Measurements from ENCODE around the gene PPFIA4.
"Not testable (repeated sequence)": the region's sequence is repeated elsewhere in the genome, so short reads cannot be mapped to it uniquely, and the experiment has no call there.

The PPFIA4 gene

DNA sequence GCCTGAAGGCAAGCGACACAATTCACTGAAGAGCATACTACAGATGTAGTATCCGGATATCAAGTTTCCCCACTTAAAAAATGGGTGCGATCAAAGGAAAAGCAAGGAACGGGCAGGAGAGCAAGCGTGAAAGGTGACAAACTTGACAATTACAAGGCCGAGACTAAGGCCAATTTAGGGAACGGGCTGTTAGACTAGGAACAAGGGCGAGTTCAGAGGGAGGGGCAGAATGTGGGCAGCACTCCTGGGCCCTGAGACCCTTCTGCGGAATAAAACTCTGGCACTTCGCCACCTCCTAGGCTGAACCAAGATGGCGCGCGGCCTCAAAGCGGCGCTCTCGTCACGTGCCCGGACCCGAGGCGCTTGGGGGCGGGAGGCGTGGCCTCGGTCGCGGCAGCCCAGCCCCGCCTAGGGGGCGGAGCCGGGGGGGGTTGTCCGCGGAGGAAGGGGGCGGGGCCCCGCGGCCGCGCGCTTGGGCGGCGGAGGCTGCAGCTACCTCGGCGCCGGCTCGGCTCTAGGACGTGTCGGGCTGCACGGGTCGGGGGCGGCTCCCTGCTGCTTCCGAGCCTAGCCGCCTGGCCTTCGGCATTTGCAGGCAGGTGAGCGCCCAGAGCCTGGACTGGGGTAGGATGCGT, at the start of gene PPFIA4:
TSS of gene PPFIA4 (plus strand) at position 461 of the 635 bp plus-strand sequence. CDS start 12,518 bp downstream, outside the sequence.
- Histone ChIP-seq H3K27me3 (ENCODE audit: control insufficient read depth, insufficient read depth, low read length) (peaks cover 21% of the 10 kb centered on the region), H3K36me3 (ENCODE audit: control insufficient read depth, insufficient read depth, low read length) (no peaks in the 10 kb centered on the region), H3K9me3 (ENCODE audit: control insufficient read depth, low read length) (no peaks in the 10 kb centered on the region), H3K4me3 (ENCODE audit: low read length) (peak within 1 kb of the TSS; percentile 53), H3K4me1 (ENCODE audit: control insufficient read depth, insufficient read depth, low read length) (peaks cover 18% of the 10 kb centered on the region), H3K9ac (ENCODE audit: low read length) (peak within 1 kb of the TSS; percentile 49)

DNA sequence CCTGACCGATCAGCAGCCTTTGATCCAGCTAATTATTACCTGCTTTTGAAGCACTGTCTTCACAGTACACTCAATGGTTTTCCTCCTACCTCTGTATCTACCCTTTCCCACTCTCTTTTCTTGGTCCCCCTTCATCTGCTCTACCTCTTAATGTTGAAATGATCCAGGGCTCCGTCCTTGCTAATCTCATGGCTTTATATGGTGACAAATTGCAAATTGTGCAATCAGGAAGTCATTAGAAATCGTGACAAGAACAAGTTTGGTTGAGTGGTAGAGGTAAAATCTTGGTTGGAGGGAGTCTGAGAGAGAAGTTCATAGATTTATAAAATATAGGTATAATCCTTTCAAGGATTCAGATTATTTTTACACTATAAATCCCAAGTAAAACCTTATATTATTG, 49.7 kb upstream of the PPFIA4 start:
- Histone ChIP-seq H3K9ac (ENCODE audit: low read length) (no peak overlapping the region), H3K4me1 (ENCODE audit: control insufficient read depth, insufficient read depth, low read length) (no peaks in the 10 kb centered on the region), H3K36me3 (ENCODE audit: control insufficient read depth, insufficient read depth, low read length) (no peaks in the 10 kb centered on the region), H3K4me3 (ENCODE audit: low read length) (no peak overlapping the region), H3K27me3 (ENCODE audit: control insufficient read depth, insufficient read depth, low read length) (no peaks in the 10 kb centered on the region), H3K9me3 (ENCODE audit: control insufficient read depth, low read length) (no peaks in the 10 kb centered on the region)

DNA sequence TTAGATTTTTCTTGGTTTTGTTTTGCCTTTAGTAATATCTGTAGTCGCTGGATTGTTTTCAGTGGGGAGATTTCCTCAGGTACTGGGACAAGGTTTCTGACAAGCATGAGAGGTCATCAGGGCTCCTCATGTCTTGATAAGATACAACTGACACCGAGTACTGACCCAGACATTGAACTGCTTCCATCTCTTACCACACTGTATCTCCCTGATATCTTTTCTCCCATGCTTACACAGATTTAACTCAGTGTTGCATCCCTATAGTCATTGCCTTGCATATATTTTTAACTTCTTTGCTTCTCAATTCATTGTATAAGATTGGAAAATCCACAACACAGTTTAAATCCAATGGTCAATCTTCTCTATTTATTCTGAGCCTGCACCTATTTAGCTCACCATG, 46.8 kb upstream of the PPFIA4 start:
- no peaks in the 10 kb centered on the region for H3K36me3 ChIP-seq (ENCODE audit: control insufficient read depth, insufficient read depth, low read length)
- no peaks in the 10 kb centered on the region for H3K27me3 ChIP-seq (ENCODE audit: control insufficient read depth, insufficient read depth, low read length)
- H3K9ac ChIP-seq (ENCODE audit: low read length): no peak overlapping the region
- no peak overlapping the region for H3K4me3 ChIP-seq (ENCODE audit: low read length)
- H3K9me3 ChIP-seq (ENCODE audit: control insufficient read depth, low read length): no peaks in the 10 kb centered on the region
- H3K4me1 ChIP-seq (ENCODE audit: control insufficient read depth, insufficient read depth, low read length): no peaks in the 10 kb centered on the region

DNA sequence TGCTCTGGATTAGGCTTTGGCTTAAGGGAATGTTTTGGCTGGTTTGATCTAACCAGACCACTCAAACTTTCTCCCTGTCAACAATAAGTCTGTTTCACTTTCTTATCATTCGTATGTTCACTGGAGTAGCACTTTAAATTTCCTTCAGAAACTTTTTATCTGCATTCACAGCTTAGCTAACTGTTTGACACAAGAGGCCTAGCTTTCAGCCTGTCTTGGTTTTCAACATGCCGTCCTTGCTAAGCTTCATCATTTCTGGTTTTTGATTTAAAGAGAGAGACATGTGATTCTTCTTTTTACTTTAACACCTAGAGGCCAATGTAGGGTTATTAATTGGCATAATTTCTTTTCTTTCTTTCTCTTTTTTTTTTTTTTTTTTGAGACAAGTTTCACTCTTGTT, 44.4 kb upstream of the PPFIA4 start:
- no peaks in the 10 kb centered on the region for H3K4me1 ChIP-seq (ENCODE audit: control insufficient read depth, insufficient read depth, low read length)
- no peaks in the 10 kb centered on the region for H3K9me3 ChIP-seq (ENCODE audit: control insufficient read depth, low read length)
- H3K9ac ChIP-seq (ENCODE audit: low read length): no peak overlapping the region
- no peak overlapping the region for H3K4me3 ChIP-seq (ENCODE audit: low read length)
- H3K36me3 ChIP-seq (ENCODE audit: control insufficient read depth, insufficient read depth, low read length): no peaks in the 10 kb centered on the region
- H3K27me3 ChIP-seq (ENCODE audit: control insufficient read depth, insufficient read depth, low read length): no peaks in the 10 kb centered on the region

DNA sequence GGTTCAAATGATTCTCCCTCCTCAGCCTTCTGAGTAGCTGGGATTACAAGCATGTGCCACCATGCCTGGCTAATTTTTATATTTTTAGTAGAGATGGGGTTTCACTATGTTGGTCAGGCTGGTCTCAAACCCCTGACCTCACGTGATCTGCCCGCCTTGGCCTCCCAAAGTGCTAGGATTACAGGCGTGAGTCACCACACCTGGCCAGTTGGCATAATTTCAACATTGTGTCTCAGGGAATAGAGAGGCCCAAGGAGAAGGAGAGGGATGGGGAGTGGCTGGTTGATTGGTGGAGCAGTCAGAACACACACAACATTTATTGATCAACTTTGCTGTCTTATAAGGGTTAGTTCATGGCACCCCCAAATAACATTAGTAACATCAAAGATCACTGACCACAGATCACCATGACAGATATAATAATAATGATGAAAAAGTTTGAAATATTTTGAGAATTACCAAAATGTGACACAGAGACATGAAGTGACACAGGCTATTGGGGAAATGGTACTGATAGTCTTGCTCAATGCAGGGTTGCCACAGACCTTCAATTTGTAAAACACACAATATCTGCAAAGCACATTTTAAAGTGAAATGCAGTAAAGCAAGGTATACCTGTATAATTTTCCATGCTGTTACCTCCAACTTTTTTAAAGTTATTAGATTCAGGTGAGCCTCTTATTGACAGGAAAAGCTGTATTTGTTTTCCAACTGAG, 43.4 kb upstream of the PPFIA4 start:
- Histone ChIP-seq H3K4me1 (ENCODE audit: control insufficient read depth, insufficient read depth, low read length) (no peaks in the 10 kb centered on the region), H3K36me3 (ENCODE audit: control insufficient read depth, insufficient read depth, low read length) (no peaks in the 10 kb centered on the region), H3K27me3 (ENCODE audit: control insufficient read depth, insufficient read depth, low read length) (no peaks in the 10 kb centered on the region), H3K9ac (ENCODE audit: low read length) (no peak overlapping the region), H3K4me3 (ENCODE audit: low read length) (no peak overlapping the region), H3K9me3 (ENCODE audit: control insufficient read depth, low read length) (no peaks in the 10 kb centered on the region)

DNA sequence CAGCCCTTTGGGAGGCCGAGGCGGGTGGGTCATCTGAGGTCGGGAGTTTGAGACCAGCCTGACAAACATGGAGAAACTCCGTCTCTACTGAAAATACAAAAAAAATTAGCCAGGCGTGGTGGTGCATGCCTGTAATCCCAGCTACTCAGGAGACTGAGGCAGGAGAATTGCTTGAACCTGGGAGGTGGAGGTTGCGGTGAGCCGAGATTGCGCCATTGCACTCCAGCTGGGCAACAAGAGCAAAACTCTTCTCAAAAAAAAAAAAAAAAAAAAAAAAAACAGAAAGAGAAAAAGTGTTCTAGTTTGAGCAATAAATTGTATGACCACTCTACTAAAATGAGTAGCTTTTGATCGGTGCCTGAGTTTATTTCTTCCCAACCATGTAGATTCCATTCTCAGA, 40.2 kb upstream of the PPFIA4 start:
- H3K4me3 ChIP-seq (ENCODE audit: low read length); H3K4me1 ChIP-seq (ENCODE audit: control insufficient read depth, insufficient read depth, low read length); H3K9me3 ChIP-seq (ENCODE audit: control insufficient read depth, low read length); H3K27me3 ChIP-seq (ENCODE audit: control insufficient read depth, insufficient read depth, low read length); H3K9ac ChIP-seq (ENCODE audit: low read length); H3K36me3 ChIP-seq (ENCODE audit: control insufficient read depth, insufficient read depth, low read length): not testable (repeated sequence)

DNA sequence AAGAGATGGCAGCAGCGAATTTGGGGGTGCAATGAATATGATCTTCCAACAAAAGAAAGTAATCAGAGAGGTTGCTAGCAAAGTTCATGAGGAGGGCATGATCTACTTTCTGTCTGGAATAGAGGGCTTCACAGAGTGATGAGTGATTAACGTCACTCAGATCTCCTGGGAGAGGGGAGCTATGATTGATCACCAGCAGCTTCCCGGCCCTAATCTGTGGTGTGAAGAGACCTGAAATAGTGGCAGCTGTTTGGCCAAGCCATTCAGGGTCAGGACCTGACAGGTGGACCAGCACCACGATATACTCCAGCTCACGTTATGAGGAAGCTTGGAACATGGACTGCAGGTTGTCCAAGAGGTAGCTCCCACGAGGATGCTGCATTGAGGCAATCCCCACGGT, 39.0 kb upstream of the PPFIA4 start:
- H3K36me3 ChIP-seq (ENCODE audit: control insufficient read depth, insufficient read depth, low read length): no peaks in the 10 kb centered on the region
- H3K4me1 ChIP-seq (ENCODE audit: control insufficient read depth, insufficient read depth, low read length): no peaks in the 10 kb centered on the region
- no peak overlapping the region for H3K4me3 ChIP-seq (ENCODE audit: low read length)
- no peak overlapping the region for H3K9ac ChIP-seq (ENCODE audit: low read length)
- H3K27me3 ChIP-seq (ENCODE audit: control insufficient read depth, insufficient read depth, low read length): no peaks in the 10 kb centered on the region
- no peaks in the 10 kb centered on the region for H3K9me3 ChIP-seq (ENCODE audit: control insufficient read depth, low read length)

DNA sequence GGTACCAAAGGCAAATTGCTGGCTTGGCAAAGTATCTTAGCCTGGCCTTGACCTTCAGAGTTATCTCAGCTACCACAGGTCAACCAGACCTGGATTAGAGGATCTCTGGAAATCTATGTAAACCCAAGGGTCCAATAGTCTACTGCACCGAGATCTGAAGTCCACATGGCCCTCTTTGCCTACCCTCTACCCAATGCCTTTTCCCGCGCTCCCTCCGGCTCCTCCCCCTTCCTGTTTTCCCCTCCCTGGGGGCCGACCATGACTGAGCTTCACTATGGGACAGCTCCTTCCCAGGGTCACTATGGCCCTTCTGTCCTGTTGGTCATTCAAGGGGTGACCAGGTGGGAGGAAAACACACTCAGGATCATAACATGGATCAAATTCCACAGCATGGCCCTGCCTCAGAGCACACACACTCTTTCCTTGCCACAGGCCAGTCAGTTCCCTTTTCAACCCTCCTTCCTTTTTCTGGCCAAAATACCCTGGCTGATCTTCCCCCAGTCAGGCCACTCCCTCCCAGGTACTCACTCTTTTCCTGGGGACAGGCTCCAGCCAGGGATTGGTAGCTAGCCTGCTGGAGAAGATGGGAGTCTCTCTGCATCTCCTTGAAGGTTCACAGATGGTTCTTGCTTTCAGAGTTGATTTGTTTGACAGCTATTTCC, 38.2 kb upstream of the PPFIA4 start:
- no peaks in the 10 kb centered on the region for H3K27me3 ChIP-seq (ENCODE audit: control insufficient read depth, insufficient read depth, low read length)
- no peaks in the 10 kb centered on the region for H3K4me1 ChIP-seq (ENCODE audit: control insufficient read depth, insufficient read depth, low read length)
- H3K9ac ChIP-seq (ENCODE audit: low read length): no peak overlapping the region
- H3K4me3 ChIP-seq (ENCODE audit: low read length): no peak overlapping the region
- H3K9me3 ChIP-seq (ENCODE audit: control insufficient read depth, low read length): no peaks in the 10 kb centered on the region
- H3K36me3 ChIP-seq (ENCODE audit: control insufficient read depth, insufficient read depth, low read length): no peaks in the 10 kb centered on the region

DNA sequence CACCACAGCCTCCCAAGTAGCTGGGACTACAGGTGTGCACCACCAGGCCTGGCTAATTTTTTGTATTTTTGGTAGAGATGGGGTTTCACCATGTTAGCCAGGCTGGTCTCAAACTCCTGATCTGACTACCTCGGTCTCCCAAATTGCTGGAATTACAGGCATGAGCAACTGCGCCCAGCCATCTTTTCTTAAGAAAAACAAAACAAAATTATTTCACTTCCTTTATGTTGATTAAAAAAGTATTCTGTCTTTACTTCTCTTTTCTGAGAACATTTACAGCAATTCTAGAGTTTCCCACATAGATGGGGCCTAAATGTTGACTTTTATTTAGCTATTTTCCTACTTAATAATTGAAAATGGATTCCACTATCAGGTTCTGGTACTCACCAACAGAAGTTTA, 36.4 kb upstream of the PPFIA4 start:
- H3K27me3 ChIP-seq (ENCODE audit: control insufficient read depth, insufficient read depth, low read length): peaks cover 3% of the 10 kb centered on the region
- no peak overlapping the region for H3K4me3 ChIP-seq (ENCODE audit: low read length)
- no peaks in the 10 kb centered on the region for H3K36me3 ChIP-seq (ENCODE audit: control insufficient read depth, insufficient read depth, low read length)
- H3K9ac ChIP-seq (ENCODE audit: low read length): no peak overlapping the region
- H3K9me3 ChIP-seq (ENCODE audit: control insufficient read depth, low read length): no peaks in the 10 kb centered on the region
- no peaks in the 10 kb centered on the region for H3K4me1 ChIP-seq (ENCODE audit: control insufficient read depth, insufficient read depth, low read length)

DNA sequence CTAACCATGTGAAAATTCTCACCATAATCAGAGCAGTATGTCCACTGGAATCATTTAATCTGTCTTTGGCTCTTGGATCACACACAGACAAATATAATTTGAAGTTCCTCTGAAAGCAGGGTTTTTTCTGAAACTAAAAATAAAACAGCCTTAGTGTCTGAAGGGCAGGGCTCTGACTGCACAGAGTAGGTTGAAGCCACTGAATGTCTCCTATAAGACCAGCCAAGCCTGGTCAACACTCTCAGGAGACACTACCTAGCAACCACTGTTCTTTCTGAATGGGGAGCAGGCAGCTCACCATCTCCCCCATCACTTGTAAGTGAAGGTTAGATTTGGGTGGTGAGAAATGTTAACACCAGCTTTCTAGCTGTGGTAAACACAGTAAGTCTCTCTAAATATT, 35.2 kb upstream of the PPFIA4 start:
- no peak overlapping the region for H3K4me3 ChIP-seq (ENCODE audit: low read length)
- no peaks in the 10 kb centered on the region for H3K4me1 ChIP-seq (ENCODE audit: control insufficient read depth, insufficient read depth, low read length)
- no peak overlapping the region for H3K9ac ChIP-seq (ENCODE audit: low read length)
- H3K27me3 ChIP-seq (ENCODE audit: control insufficient read depth, insufficient read depth, low read length): peaks cover 6% of the 10 kb centered on the region
- H3K36me3 ChIP-seq (ENCODE audit: control insufficient read depth, insufficient read depth, low read length): no peaks in the 10 kb centered on the region
- H3K9me3 ChIP-seq (ENCODE audit: control insufficient read depth, low read length): no peaks in the 10 kb centered on the region

DNA sequence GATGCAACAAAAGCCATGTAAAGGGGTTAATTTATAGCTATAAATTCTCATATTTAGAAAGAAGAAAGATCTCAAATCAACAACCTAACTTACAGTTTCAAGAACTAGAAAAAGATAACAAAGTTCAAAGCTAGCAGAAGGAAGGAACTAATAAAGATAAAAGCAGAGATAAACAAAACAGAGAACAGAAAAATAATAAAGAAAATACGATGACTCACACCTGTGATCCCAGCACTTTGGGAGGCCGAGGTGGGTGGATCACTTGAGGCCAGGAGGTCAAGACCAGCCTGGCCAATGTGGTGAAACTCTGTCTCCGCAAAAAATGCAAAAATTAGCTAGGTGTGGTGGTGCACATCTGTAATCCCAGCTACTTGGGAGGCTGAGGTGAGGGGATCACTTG, 31.5 kb upstream of the PPFIA4 start:
- H3K36me3 ChIP-seq (ENCODE audit: control insufficient read depth, insufficient read depth, low read length): no peaks in the 10 kb centered on the region
- H3K4me1 ChIP-seq (ENCODE audit: control insufficient read depth, insufficient read depth, low read length): no peaks in the 10 kb centered on the region
- peaks cover 6% of the 10 kb centered on the region for H3K27me3 ChIP-seq (ENCODE audit: control insufficient read depth, insufficient read depth, low read length)
- no peak overlapping the region for H3K4me3 ChIP-seq (ENCODE audit: low read length)
- no peak overlapping the region for H3K9ac ChIP-seq (ENCODE audit: low read length)
- no peaks in the 10 kb centered on the region for H3K9me3 ChIP-seq (ENCODE audit: control insufficient read depth, low read length)

Measured in mucosa of stomach (tissue), 1 donor.